ENCODE data around the gene DNAJC10.
"Not testable (repeated sequence)": the region's sequence is repeated elsewhere in the genome, so short reads cannot be mapped to it uniquely, and the experiment has no call there.

Gene DNAJC10

GRCh38 chr2:182680837-182681236, 35.2 kb upstream of the DNAJC10 start:
- H3K27me3 Mint-ChIP-seq (ENCODE audit: low read depth, poor library complexity), result no peaks in the 10 kb centered on the region
- H3K27ac Mint-ChIP-seq, result no peak overlapping the region
- no peaks in the 10 kb centered on the region for H3K36me3 Mint-ChIP-seq (ENCODE audit: low read depth)
- H3K9me3 Mint-ChIP-seq, result peaks cover 4% of the 10 kb centered on the region
- no peaks in the 10 kb centered on the region for H3K4me1 Mint-ChIP-seq
- DNase-seq, result no peak
- TF ChIP-seq CTCF (IDR thresholded peaks at IDR 0.05), result no peak
- no peak overlapping the region for H3K4me3 Mint-ChIP-seq

GRCh38 chr2:182682210-182682609, 33.8 kb upstream of the DNAJC10 start:
- Mint-ChIP-seq H3K27me3 (ENCODE audit: low read depth, poor library complexity) (no peaks in the 10 kb centered on the region), H3K4me1 (no peaks in the 10 kb centered on the region), H3K9me3 (peaks cover 7% of the 10 kb centered on the region), H3K27ac (no peak overlapping the region), H3K36me3 (ENCODE audit: low read depth) (no peaks in the 10 kb centered on the region), H3K4me3 (no peak overlapping the region)
- TF ChIP-seq CTCF (IDR thresholded peaks at IDR 0.05), result no peak
- DNase-seq, result no peak

GRCh38 chr2:182685559-182685958, 30.5 kb upstream of the DNAJC10 start:
- no peak for TF ChIP-seq CTCF (IDR thresholded peaks at IDR 0.05)
- no peak overlapping the region for H3K4me3 Mint-ChIP-seq
- no peaks in the 10 kb centered on the region for H3K4me1 Mint-ChIP-seq
- no peaks in the 10 kb centered on the region for H3K36me3 Mint-ChIP-seq (ENCODE audit: low read depth)
- H3K27me3 Mint-ChIP-seq (ENCODE audit: low read depth, poor library complexity), result no peaks in the 10 kb centered on the region
- peaks cover 23% of the 10 kb centered on the region for H3K9me3 Mint-ChIP-seq
- H3K27ac Mint-ChIP-seq, result no peak overlapping the region
- DNase-seq, result no peak

- DNase-seq; H3K27ac Mint-ChIP-seq; H3K36me3 Mint-ChIP-seq (ENCODE audit: low read depth); H3K4me3 Mint-ChIP-seq; H3K27me3 Mint-ChIP-seq (ENCODE audit: low read depth, poor library complexity); H3K4me1 Mint-ChIP-seq: not testable (repeated sequence)
- peaks cover 23% of the 10 kb centered on the region for H3K9me3 Mint-ChIP-seq
These were observed 29.3 kb upstream of the DNAJC10 start for GRCh38 chr2:182686763-182687162.

GRCh38 chr2:182694189-182694588, 21.9 kb upstream of the DNAJC10 start:
- Mint-ChIP-seq H3K27me3 (ENCODE audit: low read depth, poor library complexity) (no peaks in the 10 kb centered on the region), H3K27ac (no peak overlapping the region), H3K9me3 (peaks cover 5% of the 10 kb centered on the region), H3K36me3 (ENCODE audit: low read depth) (no peaks in the 10 kb centered on the region), H3K4me3 (no peak overlapping the region), H3K4me1 (no peaks in the 10 kb centered on the region)
- DNase-seq, result no peak
- no peak for TF ChIP-seq CTCF (IDR thresholded peaks at IDR 0.05)

- Mint-ChIP-seq H3K9me3 (no peaks in the 10 kb centered on the region), H3K27ac (no peak overlapping the region), H3K4me3 (no peak overlapping the region), H3K36me3 (ENCODE audit: low read depth) (no peaks in the 10 kb centered on the region), H3K4me1 (no peaks in the 10 kb centered on the region), H3K27me3 (ENCODE audit: low read depth, poor library complexity) (no peaks in the 10 kb centered on the region)
- DNase-seq, result no peak
- no peak for TF ChIP-seq CTCF (IDR thresholded peaks at IDR 0.05)
These were observed 20.3 kb upstream of the DNAJC10 start for GRCh38 chr2:182695776-182696175.
